Karpas-422 (cell line): ENCODE results near the gene ARRDC2. TPM values are rescaled to one million over a fixed set of nuclear protein-coding genes. Genes with fewer than 3 reads are reported as not detected.
A peak's percentile ranks its signal among the peaks of the same experiment; 100 is the strongest.
"Not testable (repeated sequence)": the region's sequence is repeated elsewhere in the genome, so short reads cannot be mapped to it uniquely, and the experiment has no call there.

Experiments
- DNase-seq: peaks from one replicate; pipeline ENCODE4 v3.0.0-alpha.2; 2015
- H2AFZ ChIP-seq: fragments of 200-600 bp; sonication (generic); 2 replicates; pipeline ENCODE4 v1.6.1; 2014; ENCODE audit warnings: antibody characterized with exemption, low read length, mixed read lengths
- H3K27ac ChIP-seq: fragments of 200-600 bp; sonication (generic); 2 replicates; pipeline ENCODE4 v1.5.1; 2014; ENCODE audit warnings: mild to moderate bottlenecking, low read length, moderate library complexity
- H3K27me3 ChIP-seq: fragments of 200-600 bp; sonication (generic); 2 replicates; pipeline ENCODE4 v1.6.1; 2014; ENCODE audit warnings: low read length, mixed read lengths
- H3K36me3 ChIP-seq: fragments of 200-600 bp; sonication (generic); 2 replicates; pipeline ENCODE4 v1.6.1; 2014; ENCODE audit warnings: low read length, mixed read lengths; ENCODE audit not compliant: insufficient read depth
- H3K4me1 ChIP-seq: fragments of 200-600 bp; sonication (generic); 2 replicates; pipeline ENCODE4 v1.6.1; 2014; ENCODE audit warnings: mild to moderate bottlenecking, low read length, mixed read lengths
- H3K4me2 ChIP-seq: fragments of 200-600 bp; sonication (generic); 2 replicates; pipeline ENCODE4 v1.6.1; 2014; ENCODE audit warnings: low read length, low read depth, mild to moderate bottlenecking; ENCODE audit not compliant: poor library complexity, severe bottlenecking
- H3K4me3 ChIP-seq: fragments of 200-600 bp; sonication (generic); 2 replicates; pipeline ENCODE4 v1.5.1; 2014; ENCODE audit warnings: mild to moderate bottlenecking, antibody characterized with exemption, low read length, mixed read lengths
- H3K79me2 ChIP-seq: fragments of 200-600 bp; sonication (generic); 2 replicates; pipeline ENCODE4 v1.6.1; 2014; ENCODE audit warnings: mild to moderate bottlenecking, low read length, mixed read lengths
- H3K9ac ChIP-seq: fragments of 200-600 bp; sonication (generic); 2 replicates; pipeline ENCODE4 v1.6.0; 2014; ENCODE audit warnings: low read length
- H3K9me2 ChIP-seq: fragments of 200-600 bp; sonication (generic), shearing (Covaris generic); replicated peaks from 2 replicates; pipeline ENCODE4 v1.6.0; 2014; ENCODE audit warnings: mild to moderate bottlenecking, low read length, moderate library complexity; ENCODE audit not compliant: insufficient read depth
- H3K9me3 ChIP-seq: fragments of 300-700, 200-600 bp; sonication (generic); 2 replicates; pipeline ENCODE4 v1.6.1; 2014; ENCODE audit warnings: low read length, mixed read lengths
- H4K20me1 ChIP-seq: fragments of 200-600 bp; sonication (generic); 2 replicates; pipeline ENCODE4 v1.6.1; 2014; ENCODE audit warnings: mild to moderate bottlenecking, antibody characterized with exemption, low read length, low read depth; ENCODE audit not compliant: insufficient read depth
- total RNA-seq: library from RNA; depleted of rRNA; stranded (reverse); fragments of >200 nt; shearing (Covaris generic); gene quantifications from 2 replicates; pipeline ENCODE4 v1.2.3, GENCODE V29; 2014; ENCODE audit warnings: low replicate concordance

ARRDC2 gene
- total RNA-seq, 1 experiment from 2014 or later, result 12.3 TPM

DNA sequence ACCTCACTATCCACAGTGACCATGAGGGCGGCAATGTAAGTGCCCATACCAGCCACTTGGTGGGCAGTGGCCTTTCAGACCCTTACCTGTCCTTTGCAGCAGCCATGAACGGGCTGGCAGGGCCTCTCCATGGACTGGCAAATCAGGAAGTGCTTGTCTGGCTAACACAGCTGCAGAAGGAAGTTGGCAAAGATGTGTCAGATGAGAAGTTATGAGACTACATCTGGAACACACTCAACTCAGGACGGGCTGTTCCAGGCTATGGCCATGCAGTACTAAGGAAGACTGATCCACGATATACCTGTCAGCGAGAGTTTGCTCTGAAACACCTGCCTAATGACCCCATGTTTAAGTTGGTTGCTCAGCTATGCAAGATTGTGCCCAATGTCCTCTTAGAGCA is 23.4 kb downstream of the ARRDC2 start:
- H2AFZ ChIP-seq, H3K9me2 ChIP-seq, H3K4me2 ChIP-seq, DNase-seq, H3K27me3 ChIP-seq, H3K9ac ChIP-seq, H3K79me2 ChIP-seq, H3K4me3 ChIP-seq, H4K20me1 ChIP-seq, H3K9me3 ChIP-seq, H3K27ac ChIP-seq, H3K36me3 ChIP-seq, H3K4me1 ChIP-seq: not testable (repeated sequence)

DNA sequence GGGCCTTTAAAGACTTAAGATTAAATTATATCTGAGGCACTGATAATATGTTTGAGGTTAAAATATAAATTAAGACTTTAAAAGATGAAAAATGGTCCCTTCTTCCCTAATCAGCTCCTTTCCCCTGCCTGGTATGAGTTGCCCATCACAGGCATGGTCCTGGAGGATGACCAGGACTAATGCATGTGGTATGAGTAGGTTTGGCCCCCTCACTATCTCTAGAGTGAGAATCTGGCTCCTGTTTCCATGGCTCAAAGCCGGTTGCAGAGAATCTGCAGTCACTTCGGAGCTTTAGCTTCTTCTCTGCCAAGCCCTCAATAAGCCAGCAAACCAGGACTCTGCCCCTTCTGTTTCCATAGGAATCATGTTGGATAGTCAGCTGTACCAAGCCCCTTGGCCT is 24.1 kb downstream of the ARRDC2 start:
- not testable (repeated sequence) for H3K9ac ChIP-seq, H3K9me2 ChIP-seq

DNA sequence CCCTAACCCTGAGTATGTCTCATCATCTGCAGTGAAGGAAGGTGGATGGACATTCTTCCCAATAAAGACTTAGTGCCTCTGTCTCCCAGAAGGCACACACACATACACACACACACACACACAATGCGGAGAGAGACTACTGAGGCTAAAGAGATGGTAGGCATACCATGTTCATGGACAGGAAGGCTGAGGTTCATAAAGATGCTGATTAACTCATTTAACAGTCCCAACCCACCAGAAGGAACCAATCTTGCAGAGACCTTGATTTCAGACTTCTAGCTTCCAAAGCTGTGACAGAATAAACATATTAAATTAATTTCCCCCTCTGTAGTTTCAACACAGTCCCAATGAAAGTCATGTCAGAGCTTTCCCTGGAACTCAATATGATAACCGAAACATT is 33.1 kb downstream of the ARRDC2 start:
- H4K20me1 ChIP-seq, result no peaks in the 10 kb centered on the region
- H3K27me3 ChIP-seq, result no peaks in the 10 kb centered on the region
- no peak overlapping the region for H3K4me3 ChIP-seq
- H3K4me2 ChIP-seq, result no peak overlapping the region
- no peak overlapping the region for H3K27ac ChIP-seq
- H3K9me2 ChIP-seq, result no peaks in the 10 kb centered on the region
- DNase-seq, result no peak
- H3K79me2 ChIP-seq, result no peaks in the 10 kb centered on the region
- H3K4me1 ChIP-seq, result peaks cover 14% of the 10 kb centered on the region
- H3K9ac ChIP-seq, result no peak overlapping the region
- no peaks in the 10 kb centered on the region for H3K36me3 ChIP-seq
- no peak overlapping the region for H2AFZ ChIP-seq
- no peaks in the 10 kb centered on the region for H3K9me3 ChIP-seq

More for the DNA sequence above, 24.1 kb downstream of the ARRDC2 start:
- not testable (repeated sequence) for H3K27ac ChIP-seq, H3K4me3 ChIP-seq, H3K79me2 ChIP-seq, H2AFZ ChIP-seq, DNase-seq, H3K36me3 ChIP-seq, H3K27me3 ChIP-seq, H3K4me2 ChIP-seq, H3K4me1 ChIP-seq, H4K20me1 ChIP-seq, H3K9me3 ChIP-seq

DNA sequence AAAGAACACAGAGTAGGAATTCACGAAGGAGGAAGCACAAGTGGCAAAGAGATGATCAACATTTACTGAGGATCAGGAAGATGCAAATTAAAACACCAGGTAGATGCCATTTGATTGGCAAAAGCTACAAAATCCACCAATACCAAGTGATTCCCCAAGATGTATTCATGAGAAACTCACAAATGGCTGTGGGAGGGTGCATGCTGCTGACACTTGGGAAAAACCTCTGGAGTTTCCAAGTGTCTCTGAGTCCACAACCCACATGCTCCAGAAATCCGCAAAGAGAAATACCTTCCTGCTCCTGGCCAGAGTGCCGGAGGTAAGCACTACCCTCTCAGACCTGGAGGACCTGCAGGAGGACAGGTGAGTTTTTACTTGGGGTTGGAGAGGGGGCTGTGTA is 35.7 kb downstream of the ARRDC2 start:
- no peak overlapping the region for H3K9ac ChIP-seq
- peaks cover 14% of the 10 kb centered on the region for H3K4me1 ChIP-seq
- no peak overlapping the region for H3K27ac ChIP-seq
- H3K79me2 ChIP-seq, result no peaks in the 10 kb centered on the region
- no peaks in the 10 kb centered on the region for H4K20me1 ChIP-seq
- no peak overlapping the region for H3K4me2 ChIP-seq
- no peaks in the 10 kb centered on the region for H3K27me3 ChIP-seq
- no peak for DNase-seq
- no peaks in the 10 kb centered on the region for H3K36me3 ChIP-seq
- H3K9me3 ChIP-seq, result no peaks in the 10 kb centered on the region
- no peak overlapping the region for H2AFZ ChIP-seq
- H3K4me3 ChIP-seq, result no peak overlapping the region
- no peaks in the 10 kb centered on the region for H3K9me2 ChIP-seq

DNA sequence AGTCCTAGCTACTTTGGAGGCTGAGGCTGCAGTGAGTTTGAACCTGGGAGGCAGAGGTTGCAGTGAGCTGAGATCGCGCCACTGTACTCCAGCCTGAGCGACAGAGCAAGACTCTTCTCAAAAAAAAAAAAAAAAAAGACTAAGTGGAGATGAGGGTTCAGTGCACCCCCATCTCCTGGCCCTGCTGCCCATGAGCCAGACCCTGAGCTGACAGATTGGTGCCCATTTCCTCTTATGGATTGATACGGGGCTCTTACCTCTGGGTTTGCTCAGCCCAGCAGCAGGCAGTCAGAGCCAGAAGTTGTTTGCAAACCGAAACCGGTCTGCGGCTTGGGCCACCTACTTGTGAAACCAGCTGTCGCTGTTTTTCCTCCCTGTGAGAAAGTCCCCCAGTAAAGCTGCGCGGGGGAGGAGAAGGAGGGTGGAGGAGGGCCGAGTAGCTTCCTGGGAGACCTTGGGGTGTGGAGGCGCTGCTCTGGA is 36.9 kb downstream of the ARRDC2 start:
- peak overlapping the region; percentile 42; the same call in 1 of the 2 replicates for H3K4me3 ChIP-seq
- H3K79me2 ChIP-seq, result no peaks in the 10 kb centered on the region
- no peaks in the 10 kb centered on the region for H3K9me2 ChIP-seq
- no peaks in the 10 kb centered on the region for H3K9me3 ChIP-seq
- no peaks in the 10 kb centered on the region for H3K27me3 ChIP-seq
- peaks cover 14% of the 10 kb centered on the region for H3K4me1 ChIP-seq
- H4K20me1 ChIP-seq, result no peaks in the 10 kb centered on the region
- peak overlapping the region; percentile 91; the same call in 1 of the 2 replicates for H2AFZ ChIP-seq
- no peak overlapping the region for H3K27ac ChIP-seq
- peak overlapping the region; percentile 57 for H3K4me2 ChIP-seq
- H3K36me3 ChIP-seq, result no peaks in the 10 kb centered on the region
- DNase-seq, result peak; percentile 72
- peak overlapping the region; percentile 51 for H3K9ac ChIP-seq

DNA sequence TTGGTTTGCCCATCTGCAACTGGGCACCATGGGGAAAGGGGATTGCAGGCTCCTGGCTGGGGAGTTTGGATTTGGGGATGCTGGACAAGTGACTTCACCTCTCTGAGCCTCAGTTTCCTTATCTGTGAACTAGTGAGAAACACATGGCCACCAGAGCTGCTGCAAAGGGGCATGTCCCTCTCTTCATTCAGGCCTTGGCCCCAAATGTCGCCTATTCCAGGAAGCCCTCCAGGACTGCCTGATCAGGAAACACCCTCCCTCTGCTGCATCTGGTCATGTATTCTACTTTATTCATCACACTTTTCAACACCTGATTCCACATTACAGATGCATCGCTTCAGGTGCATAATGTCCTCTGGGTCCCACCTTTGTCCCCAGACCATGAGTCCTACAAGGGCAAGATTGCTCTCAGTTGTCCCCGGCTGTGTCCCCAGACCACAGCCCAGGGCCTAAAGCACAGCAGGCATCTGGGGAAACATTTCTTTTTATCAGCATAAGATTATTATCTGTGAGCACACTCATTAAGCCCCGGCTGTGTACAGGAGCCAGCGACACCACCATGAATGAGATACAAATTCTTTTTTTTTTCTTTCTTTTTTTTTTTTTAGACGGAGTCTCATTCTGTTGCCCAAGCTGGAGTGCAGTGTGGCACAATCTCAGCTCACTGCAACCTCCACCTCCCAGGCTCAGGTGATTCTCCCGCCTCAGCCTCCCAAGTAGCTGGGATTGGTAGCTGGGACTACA is 37.5 kb downstream of the ARRDC2 start:
- no peaks in the 10 kb centered on the region for H3K9me2 ChIP-seq
- no peaks in the 10 kb centered on the region for H3K79me2 ChIP-seq
- H3K9me3 ChIP-seq, result no peaks in the 10 kb centered on the region
- peak overlapping the region; percentile 57 for H3K4me2 ChIP-seq
- H3K4me1 ChIP-seq, result peaks cover 14% of the 10 kb centered on the region
- H2AFZ ChIP-seq, result peak overlapping the region; percentile 91; the same call in 1 of the 2 replicates
- no peak overlapping the region for H3K27ac ChIP-seq
- DNase-seq, result no peak
- no peaks in the 10 kb centered on the region for H3K36me3 ChIP-seq
- no peaks in the 10 kb centered on the region for H4K20me1 ChIP-seq
- H3K4me3 ChIP-seq, result peak overlapping the region; percentile 42; the same call in 1 of the 2 replicates
- no peaks in the 10 kb centered on the region for H3K27me3 ChIP-seq
- H3K9ac ChIP-seq, result peak overlapping the region; percentile 51

DNA sequence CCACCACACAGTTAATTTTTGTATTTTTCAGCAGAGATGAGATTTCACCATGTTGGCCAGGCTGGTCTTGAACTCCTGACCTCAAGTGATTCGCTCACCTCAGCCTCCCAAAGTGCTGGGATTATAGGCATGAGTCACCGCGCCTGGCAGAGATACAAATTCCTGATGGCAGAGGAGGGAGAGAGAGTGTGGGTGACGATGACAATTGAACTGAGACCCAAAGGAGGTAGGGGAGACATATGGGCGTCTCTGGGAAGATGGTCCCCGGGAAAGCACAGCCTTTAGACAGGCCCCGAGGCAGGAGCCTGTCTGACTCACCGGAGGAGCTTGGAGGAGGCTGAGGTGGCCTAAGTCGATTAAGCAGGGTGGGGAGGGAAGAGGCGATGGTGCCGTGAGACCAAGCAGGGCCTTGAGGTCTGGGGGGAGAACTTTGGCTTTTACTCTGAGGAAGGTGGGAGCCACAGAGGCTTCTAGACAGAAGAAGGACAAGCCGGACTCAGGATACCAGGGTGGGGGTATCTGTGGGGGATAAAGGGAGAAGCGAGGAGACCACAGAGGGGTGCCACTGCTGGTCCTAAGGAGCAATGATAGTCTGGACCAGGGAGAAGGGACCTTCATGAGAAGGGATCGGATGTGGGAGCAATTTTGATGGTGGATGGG is 38.2 kb downstream of the ARRDC2 start:
- Histone ChIP-seq H3K79me2 (no peaks in the 10 kb centered on the region), H3K4me1 (peaks cover 14% of the 10 kb centered on the region), H4K20me1 (no peaks in the 10 kb centered on the region), H3K9ac (no peak overlapping the region), H3K4me3 (no peak overlapping the region), H3K4me2 (no peak overlapping the region), H3K27ac (no peak overlapping the region), H3K27me3 (no peaks in the 10 kb centered on the region), H3K9me2 (no peaks in the 10 kb centered on the region), H3K9me3 (no peaks in the 10 kb centered on the region), H3K36me3 (no peaks in the 10 kb centered on the region), H2AFZ (no peak overlapping the region)
- no peak for DNase-seq

DNA sequence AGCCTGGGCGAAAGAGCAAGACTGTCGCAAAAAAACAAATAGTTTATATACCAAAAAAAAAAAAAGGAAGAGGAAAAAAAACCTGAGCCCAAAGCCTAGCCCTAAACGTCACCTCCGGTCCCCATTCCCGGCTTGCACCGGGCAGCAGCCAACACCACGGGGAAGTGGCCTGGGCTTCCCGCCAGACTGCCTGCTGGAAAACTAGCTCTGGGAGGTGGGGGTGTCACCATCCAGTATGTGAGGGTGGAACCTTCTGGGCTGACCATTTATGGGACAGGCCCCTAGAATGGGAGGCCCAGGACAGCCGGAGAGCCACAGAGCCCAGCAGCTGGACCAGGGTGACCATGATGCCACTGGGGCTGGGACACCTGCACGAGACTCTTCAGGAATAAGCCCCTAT is 41.4 kb downstream of the ARRDC2 start:
- Histone ChIP-seq H3K4me1 (peaks cover 11% of the 10 kb centered on the region), H3K79me2 (no peaks in the 10 kb centered on the region), H2AFZ (no peak overlapping the region), H3K9me3 (no peaks in the 10 kb centered on the region), H3K4me2 (no peak overlapping the region), H4K20me1 (no peaks in the 10 kb centered on the region), H3K4me3 (no peak overlapping the region), H3K9ac (no peak overlapping the region), H3K36me3 (no peaks in the 10 kb centered on the region), H3K27me3 (no peaks in the 10 kb centered on the region), H3K9me2 (no peaks in the 10 kb centered on the region), H3K27ac (no peak overlapping the region)
- no peak for DNase-seq
